Measurements from ENCODE around the gene SLC1A7.

DNA sequence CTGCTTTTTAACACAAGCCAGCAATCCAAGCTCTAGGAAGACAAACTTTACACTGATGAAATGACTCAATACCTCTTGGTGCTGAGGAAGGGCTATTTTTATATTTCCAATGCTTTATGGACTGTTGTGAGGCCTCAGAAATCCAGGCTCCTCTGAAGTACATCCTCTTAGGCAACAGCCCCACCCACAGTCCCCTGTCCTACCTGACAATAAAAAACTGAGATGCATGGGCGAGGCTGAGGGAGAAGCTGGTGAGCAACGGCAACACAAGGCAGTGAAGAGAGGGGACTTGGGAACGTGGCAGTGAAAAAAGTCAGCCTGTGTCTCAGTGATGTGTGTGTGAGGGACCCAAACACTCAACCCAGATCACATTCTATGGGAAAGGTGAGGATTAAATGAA lies 44.1 kb upstream of the SLC1A7 start:
- TF ChIP-seq, protein P1, sequence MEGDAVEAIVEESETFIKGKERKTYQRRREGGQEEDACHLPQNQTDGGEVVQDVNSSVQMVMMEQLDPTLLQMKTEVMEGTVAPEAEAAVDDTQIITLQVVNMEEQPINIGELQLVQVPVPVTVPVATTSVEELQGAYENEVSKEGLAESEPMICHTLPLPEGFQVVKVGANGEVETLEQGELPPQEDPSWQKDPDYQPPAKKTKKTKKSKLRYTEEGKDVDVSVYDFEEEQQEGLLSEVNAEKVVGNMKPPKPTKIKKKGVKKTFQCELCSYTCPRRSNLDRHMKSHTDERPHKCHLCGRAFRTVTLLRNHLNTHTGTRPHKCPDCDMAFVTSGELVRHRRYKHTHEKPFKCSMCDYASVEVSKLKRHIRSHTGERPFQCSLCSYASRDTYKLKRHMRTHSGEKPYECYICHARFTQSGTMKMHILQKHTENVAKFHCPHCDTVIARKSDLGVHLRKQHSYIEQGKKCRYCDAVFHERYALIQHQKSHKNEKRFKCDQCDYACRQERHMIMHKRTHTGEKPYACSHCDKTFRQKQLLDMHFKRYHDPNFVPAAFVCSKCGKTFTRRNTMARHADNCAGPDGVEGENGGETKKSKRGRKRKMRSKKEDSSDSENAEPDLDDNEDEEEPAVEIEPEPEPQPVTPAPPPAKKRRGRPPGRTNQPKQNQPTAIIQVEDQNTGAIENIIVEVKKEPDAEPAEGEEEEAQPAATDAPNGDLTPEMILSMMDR (IDR thresholded peaks at IDR 0.05) = peak in 1 of 6 experiments; percentile 26
- no peak for TF ChIP-seq POLR2A (IDR thresholded peaks at IDR 0.05)

Measured in Peyer's patch (tissue), 4 donors.